PC-3 (cell line): ENCODE results near the gene TCF3.

Experiments used
- CTCF ChIP-seq: fragments of 300-600 bp; sonication (generic); conservative IDR thresholded peaks from 2 replicates; pipeline ENCODE4 v1.5.1; 2017; ENCODE audit warnings: antibody characterized with exemption, low read depth, mild to moderate bottlenecking, low read length
- EZH2 ChIP-seq: fragments of 300-600 bp; sonication (generic); IDR thresholded peaks from one replicate; pipeline ENCODE4 v1.6.1; 2017; ENCODE audit warnings: antibody characterized with exemption, mild to moderate bottlenecking, low read length; ENCODE audit not compliant: unreplicated experiment

- TF ChIP-seq EZH2 = no peak
- TF ChIP-seq CTCF = no peak
These were observed 53.0 kb downstream of the TCF3 start for GRCh38 chr19:1599460-1599846.
